MM.1S (cell line): ENCODE results near the gene LRRTM2.

Experiments used
- DNase-seq: peaks from one replicate; pipeline ENCODE4 v3.0.0-alpha.2; 2015
- H2AFZ ChIP-seq: fragments of 300-600 bp; sonication (generic); 2 replicates; pipeline ENCODE4 v1.6.0; 2016; ENCODE audit warnings: antibody characterized with exemption, low read length
- H3F3A ChIP-seq: fragments of 300-600 bp; sonication (generic); 2 replicates; pipeline ENCODE4 v1.6.1; 2016; ENCODE audit warnings: mild to moderate bottlenecking, antibody characterized with exemption, low read length, moderate library complexity, mixed read lengths; ENCODE audit not compliant: insufficient read depth
- H3K27ac ChIP-seq: fragments of 300-600 bp; sonication (generic); 2 replicates; pipeline ENCODE4 v1.5.1; 2016; ENCODE audit warnings: mild to moderate bottlenecking, low read length
- H3K27me3 ChIP-seq: fragments of 300-600 bp; sonication (generic); replicated peaks from 2 replicates; pipeline ENCODE4 v1.6.0; 2016; ENCODE audit warnings: low read length; ENCODE audit not compliant: insufficient read depth
- H3K36me3 ChIP-seq: fragments of 300-600 bp; sonication (generic); replicated peaks from 2 replicates; pipeline ENCODE4 v1.6.1; 2016; ENCODE audit warnings: mild to moderate bottlenecking, low read length, mixed read lengths; ENCODE audit not compliant: insufficient read depth
- H3K4me1 ChIP-seq: fragments of 300-600 bp; sonication (generic); 2 replicates; pipeline ENCODE4 v1.6.1; 2016; ENCODE audit warnings: low read length, mixed read lengths
- H3K4me2 ChIP-seq: fragments of 300-600 bp; sonication (generic); 2 replicates; pipeline ENCODE4 v1.6.0; 2016; ENCODE audit warnings: low read depth, low read length
- H3K4me3 ChIP-seq: fragments of 300-600 bp; sonication (generic); 2 replicates; pipeline ENCODE4 v1.5.1; 2016; ENCODE audit warnings: low read length, mixed read lengths
- H3K79me2 ChIP-seq: fragments of 300-600 bp; sonication (generic); 2 replicates; pipeline ENCODE4 v1.6.1; 2016; ENCODE audit warnings: mixed run types, low read length, mixed read lengths
- H3K9ac ChIP-seq: fragments of 300-600 bp; sonication (generic); 2 replicates; pipeline ENCODE4 v1.6.1; 2016; ENCODE audit warnings: low read length, mixed read lengths
- H3K9me2 ChIP-seq: fragments of 300-600 bp; sonication (generic); replicated peaks from 2 replicates; pipeline ENCODE4 v1.6.1; 2016; ENCODE audit warnings: mild to moderate bottlenecking, low read length, mixed read lengths; ENCODE audit not compliant: insufficient read depth
- H3K9me3 ChIP-seq: fragments of 300-600 bp; sonication (generic); replicated peaks from 2 replicates; pipeline ENCODE4 v1.6.1; 2016; ENCODE audit warnings: mild to moderate bottlenecking, low read length, mixed read lengths; ENCODE audit not compliant: insufficient read depth
- H4K20me1 ChIP-seq: fragments of 300-600 bp; sonication (generic); 2 replicates; pipeline ENCODE4 v1.6.1; 2016; ENCODE audit warnings: mild to moderate bottlenecking, low read length, moderate library complexity, mixed read lengths; ENCODE audit not compliant: insufficient read depth
- EZH2 ChIP-seq: fragments of 300-600 bp; sonication (generic); optimal IDR thresholded peaks from 2 replicates; pipeline ENCODE3; 2017; ENCODE audit warnings: low read depth, mild to moderate bottlenecking, antibody characterized with exemption, low read length, mixed read lengths
- EZH2phosphoT487 ChIP-seq: fragments of 300-600 bp; sonication (generic); IDR thresholded peaks from 2 replicates; pipeline ENCODE4 v1.6.1; 2018; ENCODE audit warnings: antibody characterized with exemption, low read length
- TF ChIP-seq, protein P1 (sequence below): fragments of 300-600 bp; sonication (generic); IDR thresholded peaks from 2 replicates; pipeline ENCODE4 v1.5.1; 2016; ENCODE audit warnings: antibody characterized with exemption, low read length, mixed read lengths

Gene LRRTM2

DNA sequence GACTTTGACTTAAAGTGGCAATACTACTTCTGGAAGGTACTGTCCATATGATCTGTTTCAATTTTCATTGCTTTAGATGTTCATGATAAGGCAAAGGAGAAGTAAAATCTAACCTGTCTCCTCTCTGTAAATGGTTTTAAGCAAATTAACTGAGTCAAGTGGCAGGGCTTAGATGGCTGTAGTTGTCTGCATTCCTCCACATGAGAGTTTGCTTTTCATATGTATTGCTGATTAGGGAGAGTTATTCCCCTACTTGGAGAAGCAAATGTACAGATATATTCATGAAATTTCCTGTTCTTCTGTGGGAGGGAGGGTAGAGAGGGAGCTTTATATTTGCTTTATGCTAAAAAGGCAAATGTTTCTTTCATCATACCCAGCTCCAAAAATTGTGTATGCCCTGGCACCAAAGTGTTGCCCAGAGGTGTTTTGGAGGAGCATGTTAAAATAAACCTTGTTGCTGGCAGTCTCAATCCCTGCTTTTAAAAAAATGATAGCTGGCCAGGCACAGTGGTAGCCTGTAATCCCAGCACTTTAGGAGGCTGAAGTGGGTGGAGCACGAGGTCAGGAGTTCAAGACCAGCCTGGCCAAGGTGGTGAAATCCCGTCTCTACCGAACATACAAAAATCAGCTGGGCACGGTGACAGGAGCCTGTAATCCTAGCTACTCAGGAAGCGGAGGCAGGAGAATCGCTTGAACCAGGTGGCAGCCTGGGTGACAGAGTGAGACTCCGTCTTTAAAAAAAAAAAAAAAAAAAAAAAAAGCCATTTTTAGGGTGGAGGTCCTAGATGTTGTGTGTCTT lies 3.5 kb upstream of the LRRTM2 start:
- Histone ChIP-seq H2AFZ (no peak overlapping the region), H3K27me3 (no peaks in the 10 kb centered on the region), H3K4me1 (no peaks in the 10 kb centered on the region), H3K36me3 (no peaks in the 10 kb centered on the region; the same call in 1 of the 2 replicates), H3K27ac (no peak overlapping the region), H3K9me3 (no peaks in the 10 kb centered on the region), H3K9ac (no peak overlapping the region), H3K4me3 (no peak overlapping the region), H3K4me2 (no peak overlapping the region), H3F3A (no peaks in the 10 kb centered on the region), H4K20me1 (no peaks in the 10 kb centered on the region), H3K79me2 (peaks cover 23% of the 10 kb centered on the region; the same call in 1 of the 2 replicates), H3K9me2 (no peaks in the 10 kb centered on the region)
- TF ChIP-seq, protein P1, sequence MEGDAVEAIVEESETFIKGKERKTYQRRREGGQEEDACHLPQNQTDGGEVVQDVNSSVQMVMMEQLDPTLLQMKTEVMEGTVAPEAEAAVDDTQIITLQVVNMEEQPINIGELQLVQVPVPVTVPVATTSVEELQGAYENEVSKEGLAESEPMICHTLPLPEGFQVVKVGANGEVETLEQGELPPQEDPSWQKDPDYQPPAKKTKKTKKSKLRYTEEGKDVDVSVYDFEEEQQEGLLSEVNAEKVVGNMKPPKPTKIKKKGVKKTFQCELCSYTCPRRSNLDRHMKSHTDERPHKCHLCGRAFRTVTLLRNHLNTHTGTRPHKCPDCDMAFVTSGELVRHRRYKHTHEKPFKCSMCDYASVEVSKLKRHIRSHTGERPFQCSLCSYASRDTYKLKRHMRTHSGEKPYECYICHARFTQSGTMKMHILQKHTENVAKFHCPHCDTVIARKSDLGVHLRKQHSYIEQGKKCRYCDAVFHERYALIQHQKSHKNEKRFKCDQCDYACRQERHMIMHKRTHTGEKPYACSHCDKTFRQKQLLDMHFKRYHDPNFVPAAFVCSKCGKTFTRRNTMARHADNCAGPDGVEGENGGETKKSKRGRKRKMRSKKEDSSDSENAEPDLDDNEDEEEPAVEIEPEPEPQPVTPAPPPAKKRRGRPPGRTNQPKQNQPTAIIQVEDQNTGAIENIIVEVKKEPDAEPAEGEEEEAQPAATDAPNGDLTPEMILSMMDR: no peak
- TF ChIP-seq EZH2 (no peak), EZH2phosphoT487 (no peak)
- DNase-seq: no peak

DNA sequence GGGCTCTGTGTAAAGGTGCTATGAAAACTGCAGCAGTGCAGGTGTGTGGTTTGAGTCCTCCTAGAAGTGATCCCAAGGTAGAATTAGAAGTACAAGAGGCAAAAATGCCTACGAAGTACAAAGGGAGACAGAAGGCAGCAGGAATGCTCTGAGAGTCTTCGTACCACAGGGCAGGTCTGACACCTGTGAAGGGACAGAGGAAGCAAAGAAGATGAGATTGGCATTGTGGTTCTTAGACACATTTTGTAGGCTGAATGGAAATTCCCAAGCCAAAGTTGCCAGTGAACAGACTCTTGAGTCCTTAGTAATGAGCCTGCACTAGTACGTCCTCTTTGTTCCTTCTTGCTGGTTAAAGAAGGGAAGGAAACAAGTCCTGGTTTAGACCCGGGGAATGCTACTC lies 1.7 kb upstream of the LRRTM2 start:
- Histone ChIP-seq H3K9me2 (no peaks in the 10 kb centered on the region), H3K36me3 (no peaks in the 10 kb centered on the region; the same call in 1 of the 2 replicates), H3K79me2 (peaks cover 23% of the 10 kb centered on the region; the same call in 1 of the 2 replicates), H3F3A (no peaks in the 10 kb centered on the region), H3K9me3 (no peaks in the 10 kb centered on the region), H4K20me1 (no peaks in the 10 kb centered on the region), H3K4me1 (no peaks in the 10 kb centered on the region), H3K4me3 (no peak overlapping the region), H3K27ac (no peak overlapping the region), H3K9ac (no peak overlapping the region), H3K4me2 (no peak overlapping the region), H2AFZ (no peak overlapping the region), H3K27me3 (no peaks in the 10 kb centered on the region)
- TF ChIP-seq, protein P1: no peak
- no peak for TF ChIP-seq EZH2
- no peak for TF ChIP-seq EZH2phosphoT487
- DNase-seq: no peak

DNA sequence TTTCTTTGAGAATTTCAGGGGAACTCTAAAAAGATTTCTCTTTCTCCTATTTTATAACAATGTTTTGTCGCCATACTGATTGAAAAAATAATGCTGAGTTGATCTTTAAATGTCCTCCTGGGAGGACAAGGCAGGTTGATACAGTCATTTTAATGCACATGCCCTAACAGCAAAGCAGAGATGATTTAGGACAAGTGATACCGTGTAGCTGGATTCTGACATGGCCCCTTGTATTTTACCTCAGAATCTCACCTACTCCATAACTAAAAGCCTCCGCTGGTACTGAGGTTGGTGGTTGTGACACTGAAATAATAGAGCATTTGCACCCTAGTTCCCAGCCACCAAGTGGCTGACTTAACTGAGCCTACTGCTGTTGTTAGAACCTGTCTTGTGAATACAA lies 811 bp upstream of the LRRTM2 start:
- H3K36me3 ChIP-seq: no peaks in the 10 kb centered on the region; the same call in 1 of the 2 replicates
- no peak for DNase-seq
- H3K27me3 ChIP-seq: no peaks in the 10 kb centered on the region
- no peak for TF ChIP-seq EZH2
- TF ChIP-seq, protein P1: no peak
- TF ChIP-seq EZH2phosphoT487: no peak
- no peak overlapping the region for H2AFZ ChIP-seq
- no peak overlapping the region for H3K27ac ChIP-seq
- H3K4me3 ChIP-seq: no peak overlapping the region
- no peak overlapping the region for H3K4me2 ChIP-seq
- peaks cover 23% of the 10 kb centered on the region; the same call in 1 of the 2 replicates for H3K79me2 ChIP-seq
- H3K4me1 ChIP-seq: no peaks in the 10 kb centered on the region
- H3K9me2 ChIP-seq: no peaks in the 10 kb centered on the region
- no peaks in the 10 kb centered on the region for H3K9me3 ChIP-seq
- no peaks in the 10 kb centered on the region for H3F3A ChIP-seq
- no peak overlapping the region for H3K9ac ChIP-seq
- no peaks in the 10 kb centered on the region for H4K20me1 ChIP-seq
